NCI-H1417 (cell line): ENCODE data around the gene LYRM2.
A peak's percentile ranks its signal among the peaks of the same experiment; 100 is the strongest.
"Not testable (repeated sequence)": the region's sequence is repeated elsewhere in the genome, so short reads cannot be mapped to it uniquely, and the experiment has no call there.

Experiments
- DNase-seq, 3 experiments: peaks; one replicate each; lab custom pipeline; 2025; lab: John Stamatoyannopoulos, UW

The LYRM2 gene

GRCh38 chr6:89644864-89645263 is 6.3 kb upstream of the LYRM2 start:
- DNase-seq: peak in 1 of 3 experiments; percentile 69

GRCh38 chr6:89643406-89643805 is 4.9 kb upstream of the LYRM2 start:
- DNase-seq: no peak

- no peak for DNase-seq
Measured at GRCh38 chr6:89642956-89643355, 4.4 kb upstream of the LYRM2 start.

GRCh38 chr6:89641581-89641980 is 3.0 kb upstream of the LYRM2 start:
- not testable (repeated sequence) for DNase-seq

GRCh38 chr6:89640804-89641203 is 2.3 kb upstream of the LYRM2 start:
- DNase-seq: no peak

- DNase-seq: no peak
Measured at GRCh38 chr6:89637960-89638319, 607 bp downstream of the LYRM2 start.

GRCh38 chr6:89636412-89636811 is 2.1 kb downstream of the LYRM2 start:
- not testable (repeated sequence) for DNase-seq

GRCh38 chr6:89630488-89630887 is 8.1 kb downstream of the LYRM2 start:
- DNase-seq: no peak

GRCh38 chr6:89623749-89624148 is 14.8 kb downstream of the LYRM2 start:
- no peak for DNase-seq

GRCh38 chr6:89619567-89619966 is 19.0 kb downstream of the LYRM2 start:
- no peak for DNase-seq

- DNase-seq: no peak
Measured at GRCh38 chr6:89618026-89618425, 20.5 kb downstream of the LYRM2 start.

GRCh38 chr6:89616531-89616930 is 22.0 kb downstream of the LYRM2 start:
- DNase-seq: no peak

- no peak for DNase-seq
Measured at GRCh38 chr6:89615882-89616281, 22.7 kb downstream of the LYRM2 start.

GRCh38 chr6:89613790-89614189 is 24.8 kb downstream of the LYRM2 start:
- no peak for DNase-seq

- DNase-seq: no peak
Measured at GRCh38 chr6:89612121-89612520, 26.4 kb downstream of the LYRM2 start.

- no peak for DNase-seq
Measured at GRCh38 chr6:89611666-89612065, 26.9 kb downstream of the LYRM2 start.

GRCh38 chr6:89610149-89610642 is 28.4 kb downstream of the LYRM2 start:
- peak; percentile 8 to 57 (median 35) for DNase-seq

GRCh38 chr6:89605861-89606260 is 32.7 kb downstream of the LYRM2 start:
- DNase-seq: no peak

GRCh38 chr6:89604653-89605052 is 33.9 kb downstream of the LYRM2 start:
- peak in 2 of 3 experiments; percentile 18 to 52 for DNase-seq

- peak in 1 of 3 experiments; percentile 92 for DNase-seq
Measured at GRCh38 chr6:89602166-89602565, 36.4 kb downstream of the LYRM2 start.

- DNase-seq: no peak
Measured at GRCh38 chr6:89599727-89600126, 38.8 kb downstream of the LYRM2 start.

GRCh38 chr6:89597988-89598387 is 40.6 kb downstream of the LYRM2 start:
- peak; percentile 25 to 76 (median 41) for DNase-seq

GRCh38 chr6:89597372-89597771 is 41.2 kb downstream of the LYRM2 start:
- DNase-seq: no peak

GRCh38 chr6:89596484-89596883 is 42.1 kb downstream of the LYRM2 start:
- DNase-seq: no peak

- no peak for DNase-seq
Measured at GRCh38 chr6:89596056-89596455, 42.5 kb downstream of the LYRM2 start.
